ENCODE measurements around the gene TDRD3. TPM values are rescaled to one million over a fixed set of nuclear protein-coding genes. Genes with fewer than 3 reads are reported as not detected.
"Not testable (repeated sequence)": the region's sequence is repeated elsewhere in the genome, so short reads cannot be mapped to it uniquely, and the experiment has no call there.

Gene TDRD3
- total RNA-seq, 1 experiment from 2014 or later: 7.2 TPM

DNA sequence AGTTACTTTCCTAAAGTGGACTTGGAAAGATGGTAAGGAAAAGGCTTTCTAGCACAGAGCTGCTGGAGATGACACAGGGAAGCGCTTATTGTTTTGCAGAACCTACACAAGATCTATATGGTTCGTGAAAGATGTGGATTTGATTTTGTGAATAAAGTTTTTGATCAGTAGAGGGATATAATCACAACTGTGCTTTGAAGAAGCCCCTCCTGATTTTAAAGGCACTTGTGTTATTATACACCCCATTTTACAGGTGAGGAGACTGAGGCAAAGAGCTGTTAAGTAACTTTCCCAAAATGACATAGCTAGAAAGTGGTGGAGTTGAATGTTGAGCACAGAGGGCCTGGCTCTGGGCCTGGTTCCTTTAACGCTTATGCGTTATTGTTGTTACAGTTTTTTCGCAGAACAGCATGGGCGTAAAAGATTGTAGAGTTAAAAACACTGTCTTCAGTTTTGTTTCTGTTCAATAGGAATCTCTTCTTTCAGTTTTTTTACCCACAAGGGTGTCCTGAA, 1.4 kb downstream of the TDRD3 start:
- DNase-seq (ENCODE audit: low read depth): no peak

DNA sequence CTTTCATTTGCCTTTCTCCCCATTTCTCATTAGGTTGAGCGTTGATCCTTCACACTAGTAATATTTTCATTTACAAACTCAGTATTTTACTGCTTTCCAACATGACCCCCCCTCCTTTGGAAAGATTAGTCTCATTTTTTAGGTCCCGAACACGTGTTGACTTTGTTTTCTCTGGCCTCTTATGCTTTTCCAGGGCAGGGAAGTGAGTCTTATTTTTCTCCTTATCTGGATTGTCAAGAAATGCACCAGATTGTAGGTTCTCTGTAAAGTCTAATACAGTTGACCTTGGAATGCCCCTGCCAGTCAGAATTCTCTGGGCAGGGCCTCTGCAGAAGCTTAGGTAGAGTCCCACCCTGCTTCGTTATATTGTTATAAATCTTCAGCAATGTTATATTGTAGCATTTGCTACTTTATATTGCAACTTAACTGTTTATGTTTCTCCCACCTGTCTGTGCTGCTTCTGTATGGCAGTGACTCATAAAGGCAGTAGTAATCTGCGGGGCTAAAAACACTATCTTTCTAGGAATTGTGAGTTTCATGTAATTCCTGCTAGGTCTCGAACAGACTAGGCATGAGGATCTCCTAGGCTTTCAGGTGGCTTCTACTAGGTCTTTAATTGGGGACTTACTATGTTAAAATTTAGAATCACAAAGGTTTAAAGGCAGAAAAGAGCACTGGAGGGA, 2.0 kb downstream of the TDRD3 start:
- DNase-seq (ENCODE audit: low read depth): peak; percentile 3

DNA sequence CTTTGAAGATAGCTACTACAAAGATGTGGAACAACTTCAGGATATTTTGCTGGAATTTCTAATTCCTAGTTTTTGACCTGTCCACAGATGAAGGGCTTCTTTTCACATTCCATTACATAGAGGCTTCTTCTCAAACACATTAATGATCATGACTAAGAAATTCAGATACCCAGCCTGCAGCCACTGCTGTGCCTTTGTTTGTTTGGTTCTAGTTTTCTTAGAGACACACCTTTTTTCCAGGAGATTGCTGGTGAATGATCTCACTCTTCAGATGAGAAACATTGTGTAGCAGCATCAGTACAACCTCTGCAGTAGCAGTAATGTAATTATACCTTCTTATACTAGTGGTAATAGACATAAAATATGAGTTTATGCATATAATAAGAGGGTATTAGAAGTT, 5.0 kb downstream of the TDRD3 start:
- peak; percentile 21 for DNase-seq (ENCODE audit: low read depth)

DNA sequence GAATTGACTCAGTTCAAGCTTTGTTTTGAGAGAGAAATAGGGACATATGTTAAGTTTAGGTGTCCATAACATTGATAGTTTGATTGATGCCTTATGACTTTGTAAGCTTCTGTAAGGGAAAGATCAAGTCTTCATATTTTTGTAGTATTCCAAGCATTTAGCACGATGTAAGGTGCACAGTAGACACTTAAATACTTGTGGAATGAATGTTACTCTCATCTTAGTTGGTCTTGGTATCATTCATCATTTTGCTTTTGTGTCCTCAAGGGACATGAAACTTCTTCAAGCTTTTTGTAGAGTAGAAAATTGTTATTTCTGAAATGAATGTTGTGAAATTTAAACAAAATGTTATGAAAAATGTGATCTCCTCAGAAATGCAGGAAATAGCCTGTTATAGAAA, 10.1 kb downstream of the TDRD3 start:
- no peak for DNase-seq (ENCODE audit: low read depth)

DNA sequence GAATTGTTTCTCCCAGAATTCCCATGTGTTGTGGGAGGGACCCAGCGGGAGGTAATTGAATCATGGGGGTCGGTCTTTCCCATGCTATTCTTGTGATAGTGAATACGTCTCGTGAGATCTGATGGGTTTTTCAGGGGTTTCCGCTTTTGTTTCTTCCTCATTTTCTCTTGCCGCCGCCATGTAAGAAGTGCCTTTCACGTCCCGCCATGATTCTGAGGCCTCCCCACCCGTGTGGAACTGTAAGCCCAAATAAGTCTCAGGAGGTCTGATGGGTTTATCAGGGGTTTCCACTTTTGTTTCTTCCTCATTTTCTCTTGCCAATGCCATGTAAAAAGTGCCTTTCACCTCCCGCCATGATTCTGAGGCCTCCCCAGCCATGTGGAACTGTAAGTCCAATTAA, 10.8 kb downstream of the TDRD3 start:
- not testable (repeated sequence) for DNase-seq (ENCODE audit: low read depth)

DNA sequence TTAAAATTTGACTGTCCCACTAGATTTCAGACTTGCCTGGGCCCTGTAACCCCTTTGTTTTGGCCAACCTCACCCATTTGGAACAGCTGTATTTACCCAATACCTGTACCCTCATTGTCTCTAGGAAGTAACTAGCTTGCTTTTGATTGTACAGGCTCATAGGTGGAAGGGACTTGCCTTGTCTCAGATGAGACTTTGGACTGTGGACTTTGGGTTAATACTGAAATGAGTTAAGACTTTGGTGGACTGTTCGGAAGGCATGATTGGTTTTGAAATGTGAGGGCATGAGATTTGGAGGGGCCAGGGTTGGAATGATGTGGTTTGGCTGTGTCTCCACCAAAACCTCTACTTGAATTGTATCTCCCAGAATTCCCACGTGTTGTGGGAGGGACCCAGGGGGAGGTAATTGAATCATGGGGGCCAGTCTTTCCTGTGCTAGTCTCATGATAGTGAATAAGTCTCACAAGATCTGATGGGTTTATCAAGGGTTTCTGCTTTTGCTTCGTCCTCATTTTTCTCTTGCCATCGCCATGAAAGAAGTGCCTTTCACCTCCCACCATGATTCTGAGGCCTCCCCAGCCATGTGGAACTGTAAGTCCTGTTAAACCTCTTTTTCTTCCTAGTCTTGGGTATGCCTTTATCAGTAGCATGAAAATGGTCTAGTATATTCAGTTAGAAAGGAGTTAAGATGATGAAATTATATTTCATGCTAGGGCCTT, 12.7 kb downstream of the TDRD3 start:
- not testable (repeated sequence) for DNase-seq (ENCODE audit: low read depth)

DNA sequence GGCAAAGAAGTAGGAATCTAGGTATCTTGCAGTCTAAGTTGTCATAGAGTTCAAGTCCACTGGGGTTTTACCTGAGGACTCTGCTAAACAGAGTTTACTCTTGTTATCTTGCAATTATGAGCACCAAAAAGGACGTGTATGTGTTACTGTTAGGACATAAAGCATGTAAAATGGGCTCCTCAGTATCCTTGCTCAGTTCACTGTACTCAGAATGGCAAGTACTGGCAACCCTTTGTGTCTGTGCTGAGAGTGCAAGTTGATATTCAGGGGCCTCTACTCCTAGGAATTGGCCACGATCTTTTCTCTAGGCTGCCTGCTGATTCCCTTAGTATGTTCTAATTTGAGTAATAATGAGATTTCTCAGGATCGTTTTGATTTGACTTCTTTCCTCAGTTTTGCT, 13.3 kb downstream of the TDRD3 start:
- DNase-seq (ENCODE audit: low read depth): no peak

DNA sequence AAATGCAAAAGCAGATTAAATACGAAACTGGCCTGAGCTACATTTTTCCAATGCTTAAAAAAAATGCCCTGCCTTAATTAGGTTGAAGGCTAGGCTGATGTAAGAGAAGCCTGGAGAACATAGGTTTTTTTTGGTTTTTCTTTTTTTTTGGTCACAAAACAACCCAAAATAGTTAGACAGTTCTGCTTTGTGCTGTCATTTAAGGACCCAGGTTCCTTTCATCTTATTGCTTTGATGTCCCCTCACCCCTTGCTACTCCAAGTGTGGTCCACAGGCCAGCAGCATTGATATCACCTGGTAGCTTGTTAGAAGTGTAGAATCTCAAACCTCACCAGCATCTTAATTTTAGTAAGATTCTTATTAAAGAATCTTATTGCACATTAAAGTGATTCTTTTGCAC, 14.4 kb downstream of the TDRD3 start:
- no peak for DNase-seq (ENCODE audit: low read depth)

DNA sequence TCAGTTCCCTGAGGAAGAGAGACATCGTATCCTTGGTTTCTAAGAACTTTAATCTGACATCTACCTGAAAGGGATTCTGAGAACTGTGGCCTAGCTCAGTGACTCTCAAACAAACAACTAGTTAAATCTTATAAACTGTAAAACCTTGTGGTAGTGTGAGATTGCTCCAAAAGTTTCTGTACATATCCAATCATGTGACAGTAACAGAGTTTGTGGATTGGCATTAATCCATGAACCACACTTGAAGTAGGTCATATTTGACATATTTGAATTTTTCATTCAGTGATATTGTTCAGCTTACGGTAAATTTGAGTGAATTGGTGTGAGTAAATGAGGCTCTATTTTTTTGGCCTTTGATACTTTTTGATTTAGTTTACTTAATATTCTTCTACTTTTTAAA, 15.0 kb downstream of the TDRD3 start:
- DNase-seq (ENCODE audit: low read depth): no peak

DNA sequence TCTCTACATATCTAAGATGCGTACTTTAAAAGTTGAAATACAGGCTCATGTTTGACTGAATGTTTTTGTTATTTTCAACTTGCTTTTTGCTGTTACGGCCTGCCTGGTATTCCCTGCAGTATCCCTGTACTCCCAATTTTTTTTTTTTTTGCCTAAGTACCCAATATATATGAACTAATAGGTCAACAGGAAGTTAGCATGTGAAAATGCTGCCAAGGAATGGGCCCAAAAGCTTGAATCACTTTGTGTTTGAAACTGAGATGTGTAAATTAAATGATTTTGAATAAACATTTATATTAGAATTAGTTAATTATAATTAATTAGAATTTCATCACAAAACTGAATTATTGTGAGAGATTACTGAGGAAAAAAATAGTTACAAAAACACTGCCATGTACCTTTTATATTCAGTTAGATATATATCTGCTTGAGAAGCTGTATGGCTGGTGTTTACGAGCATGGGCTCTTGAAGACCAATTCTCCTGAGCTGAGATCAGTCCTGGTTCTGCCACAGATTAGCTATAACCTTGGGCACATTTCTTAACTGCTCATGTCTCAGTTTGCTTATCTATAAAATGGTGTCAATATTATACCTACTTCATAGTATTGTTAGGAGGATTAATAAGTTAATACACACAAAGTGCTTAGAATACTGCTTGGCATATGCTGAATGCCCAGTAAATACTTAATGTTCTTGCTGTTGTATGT, 16.0 kb downstream of the TDRD3 start:
- no peak for DNase-seq (ENCODE audit: low read depth)

DNA sequence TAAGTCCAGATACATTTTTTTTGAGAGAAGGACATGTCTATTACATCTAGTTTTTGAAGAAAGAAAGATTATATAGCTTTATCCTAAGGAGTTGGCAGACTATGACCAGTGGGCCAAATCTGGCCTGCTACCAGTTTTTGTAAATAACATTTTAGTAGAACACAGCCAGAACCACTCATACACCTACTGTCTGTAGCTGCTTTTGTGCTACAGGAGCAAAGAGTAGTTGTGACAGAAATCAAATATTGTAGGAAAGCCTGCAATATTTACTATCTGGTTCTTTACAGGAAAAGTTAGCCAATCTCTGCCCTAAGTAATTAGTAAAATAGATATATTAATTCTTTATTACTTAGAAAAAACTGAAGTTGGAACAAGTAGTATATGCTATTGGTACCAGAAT, 17.2 kb downstream of the TDRD3 start:
- DNase-seq (ENCODE audit: low read depth): no peak

DNA sequence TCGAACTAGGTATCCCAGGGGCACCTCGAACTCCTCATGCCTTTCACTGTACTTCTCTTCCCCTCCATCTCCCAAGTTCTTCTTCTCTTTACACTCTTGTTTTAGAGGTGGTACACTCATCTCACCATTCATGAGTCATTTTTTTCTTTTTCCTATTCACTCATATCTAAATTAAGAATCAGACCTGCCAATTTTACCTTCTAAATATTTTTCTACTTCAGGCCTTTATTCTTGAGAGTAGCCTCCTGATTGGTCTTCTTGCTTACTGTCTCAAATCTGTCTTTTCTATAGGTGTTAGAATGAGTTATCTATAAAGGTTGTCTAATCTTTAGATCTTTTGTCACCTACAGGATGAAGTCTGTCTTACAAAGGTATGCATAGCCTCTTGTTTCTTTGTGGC, 20.7 kb downstream of the TDRD3 start:
- no peak for DNase-seq (ENCODE audit: low read depth)

DNA sequence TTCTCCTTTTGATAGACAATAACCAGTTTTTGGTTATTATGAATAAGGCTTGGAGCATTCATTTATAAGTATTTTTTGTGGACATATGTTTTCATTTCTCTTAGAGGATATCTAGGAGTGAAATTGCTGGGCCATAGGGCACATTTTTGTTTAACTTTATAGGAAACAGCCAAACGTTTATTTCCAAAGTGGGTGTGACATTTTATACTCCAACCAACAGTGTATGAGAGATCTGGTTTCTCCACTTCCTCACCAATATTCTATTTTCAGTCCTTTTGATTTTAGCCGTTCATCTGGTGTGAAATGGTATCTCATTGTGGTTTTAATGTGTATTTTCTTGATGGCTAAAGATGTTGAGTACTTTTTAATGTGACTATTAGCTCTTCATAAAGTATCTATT, 21.9 kb downstream of the TDRD3 start:
- DNase-seq (ENCODE audit: low read depth): no peak

DNA sequence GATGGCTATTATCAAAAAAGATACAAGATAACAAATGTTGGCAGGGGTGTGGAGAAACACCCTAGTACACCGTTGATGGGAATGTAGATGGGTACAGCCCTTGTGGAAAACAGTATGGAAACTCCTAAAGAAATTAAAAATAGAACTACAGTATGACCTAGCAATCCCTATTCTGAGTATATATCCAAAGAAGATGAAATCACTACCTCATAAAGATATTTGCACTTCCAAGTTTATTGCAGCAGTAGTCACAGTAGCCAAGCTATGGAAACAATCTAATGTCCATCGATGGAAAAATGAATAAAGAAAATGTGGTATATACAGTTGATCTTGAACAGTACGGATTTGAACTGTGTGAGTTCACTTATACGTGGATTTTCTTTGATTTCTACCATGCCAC, 28.3 kb downstream of the TDRD3 start:
- DNase-seq (ENCODE audit: low read depth): no peak

DNA sequence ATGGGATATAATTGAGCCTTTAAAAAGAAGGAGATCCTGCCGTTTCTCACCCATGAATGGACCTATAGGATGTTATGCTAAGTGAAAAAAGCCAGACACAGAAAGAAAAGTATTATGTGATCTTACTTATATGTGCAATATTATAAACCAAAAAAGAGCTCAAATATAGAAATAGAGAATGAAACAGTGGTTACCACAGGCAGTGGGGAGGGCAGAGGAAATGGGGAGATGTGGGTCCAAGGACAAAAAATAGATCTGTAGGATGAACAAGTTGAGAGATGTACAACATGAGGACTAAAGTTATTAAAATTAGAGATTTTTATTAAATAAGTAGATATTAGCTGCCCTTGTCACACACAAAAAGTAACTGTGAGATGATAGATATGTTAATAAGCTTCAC, 29.1 kb downstream of the TDRD3 start:
- DNase-seq (ENCODE audit: low read depth): no peak

DNA sequence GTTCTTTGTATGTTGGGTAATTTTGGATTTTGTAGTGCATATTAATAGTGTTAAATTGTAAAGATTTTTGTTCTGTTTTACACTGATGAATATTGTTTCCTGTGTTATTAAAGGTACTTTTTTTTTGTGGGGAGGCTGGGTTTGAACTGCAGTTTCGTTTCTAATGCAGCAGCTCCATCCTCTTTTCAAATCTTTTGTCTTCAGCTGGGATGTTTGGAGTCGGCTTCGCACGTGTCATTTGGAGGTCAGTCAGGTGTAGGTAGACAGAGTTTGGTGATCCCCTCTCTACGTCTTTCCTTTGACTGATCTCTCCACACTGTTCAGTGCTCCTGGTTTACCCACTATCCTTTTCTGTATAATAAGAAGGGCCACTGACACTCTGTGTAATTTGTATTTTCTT, 30.3 kb downstream of the TDRD3 start:
- no peak for DNase-seq (ENCODE audit: low read depth)

DNA sequence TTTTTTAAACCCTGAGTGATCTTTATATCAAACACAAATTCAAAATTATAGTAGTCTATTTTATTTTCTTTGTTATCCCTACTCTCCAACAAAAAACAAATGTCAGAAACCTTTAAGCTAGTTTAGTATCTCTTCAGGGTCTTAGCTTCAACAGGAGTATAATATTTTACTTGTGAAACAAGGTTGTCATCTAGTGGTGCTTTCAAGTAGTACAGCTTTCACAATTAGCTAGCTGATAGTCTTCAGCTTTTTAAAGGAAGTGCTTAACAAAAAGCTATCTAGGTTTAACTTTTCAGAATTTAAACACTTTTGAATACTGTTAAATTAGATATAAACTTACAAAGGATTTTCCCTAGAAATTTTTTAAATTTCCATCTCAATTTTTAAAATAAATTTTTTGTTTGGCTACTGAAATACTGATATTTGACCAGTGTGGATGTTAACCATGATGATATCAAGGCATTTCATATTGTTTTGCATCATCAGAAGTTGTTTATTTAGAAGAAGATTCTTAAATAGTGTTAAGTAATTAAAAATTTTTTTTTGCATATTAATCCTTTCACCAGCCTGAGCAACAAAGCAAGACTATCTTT, 34.2 kb downstream of the TDRD3 start:
- DNase-seq (ENCODE audit: low read depth): peak; percentile 51

DNA sequence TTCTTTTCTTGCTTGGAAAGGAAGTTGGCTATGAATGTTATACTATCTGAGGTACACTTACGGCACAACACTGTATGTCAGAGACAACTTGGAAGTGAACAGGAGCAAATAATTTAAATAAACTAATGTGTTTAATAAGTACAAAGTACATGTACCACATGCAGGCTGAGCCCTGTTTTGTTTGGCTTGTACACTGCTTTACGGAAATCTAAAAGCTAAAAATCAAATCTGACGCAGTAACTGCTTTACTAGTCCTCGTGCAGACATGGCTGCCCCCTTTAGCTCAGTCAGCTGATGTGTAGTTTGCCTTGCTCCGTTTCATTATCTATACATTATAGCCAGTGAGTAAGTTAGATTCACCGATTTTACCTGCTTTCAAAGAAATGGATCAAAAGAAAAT, 36.5 kb downstream of the TDRD3 start:
- DNase-seq (ENCODE audit: low read depth): no peak

DNA sequence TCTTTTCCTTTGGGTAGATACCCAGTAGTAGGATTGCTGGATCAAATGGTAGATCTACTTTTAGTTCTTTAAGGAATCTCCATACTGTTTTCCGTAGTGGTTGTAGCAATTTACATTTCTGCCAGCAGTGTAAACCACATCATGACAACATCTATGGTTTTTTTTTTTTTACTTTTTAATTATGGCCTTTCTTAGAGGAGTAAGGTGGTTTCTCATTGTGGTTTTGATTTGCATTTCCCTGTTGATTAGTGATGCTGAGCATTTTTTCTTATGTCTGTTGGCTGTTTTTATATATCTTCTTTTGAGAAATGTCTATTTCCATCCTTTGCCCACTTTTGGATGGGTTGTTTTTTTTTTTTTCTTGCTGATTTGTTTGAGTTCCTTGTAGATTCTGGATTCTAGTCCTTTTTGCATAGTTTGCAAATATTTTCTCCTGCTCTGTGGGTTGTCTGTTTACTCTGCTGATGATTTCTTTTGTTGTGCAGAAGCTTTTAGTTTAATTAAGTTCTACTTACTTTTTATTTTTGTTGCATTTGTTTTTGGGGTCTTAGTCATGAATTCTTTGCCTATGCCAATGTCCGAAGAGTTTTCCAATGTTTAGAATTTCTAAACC, 38.8 kb downstream of the TDRD3 start:
- no peak for DNase-seq (ENCODE audit: low read depth)

DNA sequence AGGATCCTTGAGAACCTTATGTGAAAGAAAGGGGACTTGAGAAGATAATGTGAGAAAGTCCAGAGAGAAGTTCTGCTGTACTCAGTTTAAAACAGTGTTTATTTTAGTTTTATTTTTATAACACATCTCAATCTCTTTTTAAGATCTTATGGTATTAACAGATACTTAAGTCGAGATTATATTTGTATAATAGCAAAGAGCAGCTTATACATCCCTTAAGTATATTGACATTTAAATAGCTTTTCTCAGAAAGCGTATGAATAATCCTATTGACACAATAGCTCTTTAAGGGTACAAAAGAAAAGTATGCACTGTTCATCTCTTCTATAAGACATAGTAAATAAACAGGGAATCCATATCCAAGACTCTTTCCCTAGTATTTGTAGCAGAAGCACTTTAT, 42.2 kb downstream of the TDRD3 start:
- DNase-seq (ENCODE audit: low read depth): no peak

DNA sequence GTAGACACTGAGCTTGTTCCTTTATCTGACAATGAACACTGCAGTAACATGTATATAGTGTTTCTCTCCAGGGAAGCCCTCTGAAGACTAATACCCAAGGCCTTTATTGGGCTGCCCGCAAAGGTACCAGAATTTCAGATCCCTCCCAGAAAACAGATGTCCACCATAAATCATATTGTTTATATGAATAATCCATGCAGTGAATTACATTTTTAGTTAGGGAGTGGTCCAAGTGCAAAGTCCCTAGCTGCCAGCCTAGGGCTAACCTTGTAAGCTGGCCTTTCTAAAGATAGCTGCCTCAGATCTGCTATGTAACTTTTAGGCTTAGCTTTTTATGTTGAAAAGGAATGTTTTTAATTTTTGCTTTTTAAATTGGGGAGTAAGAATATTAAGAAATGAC, 44.7 kb downstream of the TDRD3 start:
- DNase-seq (ENCODE audit: low read depth): no peak

DNA sequence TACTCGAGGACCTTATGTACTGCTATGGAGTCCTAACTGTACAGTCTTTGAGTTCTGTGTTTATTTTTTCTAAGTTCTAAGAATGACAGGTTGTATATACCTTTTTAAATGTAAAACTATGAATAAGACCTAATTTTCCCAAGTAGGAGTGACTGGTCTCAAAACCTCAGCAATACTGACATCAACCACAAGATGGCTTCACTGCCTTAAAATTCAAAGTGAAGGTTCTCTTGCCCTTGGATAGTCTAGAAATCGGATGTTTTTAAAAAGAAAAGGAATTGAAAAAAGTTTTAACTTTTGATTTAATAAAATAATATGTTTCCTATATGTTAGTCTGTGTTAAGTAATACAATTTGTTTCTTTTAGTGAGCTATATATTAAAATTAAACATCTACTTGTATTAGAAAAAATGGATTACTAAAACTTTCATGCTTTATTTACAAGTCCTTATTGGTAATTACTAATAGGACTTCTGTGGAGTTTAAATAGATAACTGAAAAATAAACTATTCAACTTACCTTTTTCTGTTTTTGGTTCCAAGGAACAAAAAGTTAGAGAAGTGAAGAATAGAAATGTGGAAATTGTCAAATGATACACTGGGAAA, 52.0 kb downstream of the TDRD3 start:
- peak; percentile 55 for DNase-seq (ENCODE audit: low read depth)
